Measurements from ENCODE around the gene LCN15. TPM values are rescaled to one million over a fixed set of nuclear protein-coding genes. Genes with fewer than 3 reads are reported as not detected.
A peak's percentile ranks its signal among the peaks of the same experiment; 100 is the strongest.

LCN15 gene
- total and polyA plus RNA-seq, 2 of the 13 experiments (the other 11 are each of a cell fraction or from before 2014, with no cell fraction given): 1.3 to 53.7 TPM

DNA sequence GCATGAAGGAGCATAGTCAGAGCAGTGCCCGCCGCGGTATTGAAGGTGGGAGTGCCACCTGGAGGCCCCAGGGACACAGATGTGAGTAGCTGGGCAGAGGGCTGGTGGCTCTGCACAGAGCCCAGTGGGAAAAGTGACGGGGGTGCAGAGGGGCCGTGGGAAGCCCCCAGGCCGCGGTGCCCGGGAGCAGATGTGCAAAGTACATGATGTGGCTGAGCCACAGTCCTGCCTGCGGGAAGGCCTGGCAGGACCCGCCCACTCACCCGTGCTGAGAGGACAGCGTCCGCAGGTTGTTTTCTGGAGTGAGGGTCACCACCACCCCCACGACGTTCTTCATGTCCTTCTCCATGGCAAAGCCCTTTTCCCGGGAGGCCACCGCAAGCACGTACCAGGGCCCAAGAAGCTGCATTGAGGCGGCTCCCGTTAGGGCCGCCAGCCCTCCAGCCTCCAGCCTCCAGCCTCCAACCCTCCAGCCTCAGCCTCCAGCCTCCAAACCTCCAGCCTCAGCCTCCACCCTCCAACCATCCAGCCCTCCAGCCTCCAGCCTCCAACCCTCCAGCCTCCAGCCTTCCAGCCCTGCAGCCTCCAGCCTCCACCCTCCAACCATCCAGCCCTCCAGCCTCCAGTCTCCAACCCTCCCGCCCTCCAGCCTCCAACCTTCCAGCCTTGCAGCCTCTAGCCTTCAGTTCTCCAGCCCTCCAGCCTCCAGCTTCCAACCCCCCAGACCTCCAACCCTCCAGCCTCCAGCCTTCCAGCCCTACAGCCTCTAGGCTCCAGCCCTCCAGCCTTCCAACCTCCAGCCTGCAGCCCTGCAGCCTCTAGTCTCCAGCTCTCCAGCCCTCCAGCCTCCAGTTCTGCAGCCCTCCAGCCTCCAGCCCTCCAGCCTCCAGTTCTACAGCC, 16.9 kb downstream of the LCN15 start:
- intact Hi-C loops (cut with micrococcal nuclease; ENCODE audit: unreplicated experiment) (no loop called here), in situ Hi-C loops (cut with HindIII; ENCODE audit: extremely low pct_ligation_motif_present, low pct_unique_long_range_greater_than_20kb) (no loop called here)
- 55% methylated on average over 14 of the region's 22 CpGs for WGBS (ENCODE audit: low lambda C conversion rate)
- Histone ChIP-seq H3K9ac (ENCODE audit: insufficient read depth, low read depth, low read length) (no peak overlapping the region), H3K4me1 (ENCODE audit: insufficient read depth, low read length) (peaks cover 4% of the 10 kb centered on the region), H3K27me3 (ENCODE audit: control insufficient read depth in 1 of 2, insufficient read depth in 2 of 2, low read length in 2 of 2) (peaks cover 25 to 68% of the 10 kb centered on the region in 2 experiments; a peak in 4 of 5 replicates), H3K9me3 (ENCODE audit: low read length) (peaks cover 14% of the 10 kb centered on the region), H3K36me3 (replicated peaks in 1 of 2; ENCODE audit: control insufficient read depth in 1 of 2, insufficient read depth in 2 of 2, low read length in 2 of 2) (no peaks in the 10 kb centered on the region), H3K4me2 (ENCODE audit: low read depth, low read length) (no peak overlapping the region), H2AFZ (ENCODE audit: low read length) (no peak overlapping the region), H3K79me2 (ENCODE audit: insufficient read depth, low read length) (no peaks in the 10 kb centered on the region), H3K27ac (ENCODE audit: extremely low read length, insufficient read depth, low read length) (no peak overlapping the region), H4K20me1 (ENCODE audit: insufficient read depth, low read length) (no peaks in the 10 kb centered on the region), H3K4me3 (replicated peaks in 1 of 3; ENCODE audit: insufficient read depth in 1 of 3, low read depth in 2 of 3, low read length in 3 of 3) (no peak overlapping the region)
- BruUV-seq (replicated peaks): no TSS peak
- ATAC-seq (no peak), FAIRE-seq (no peak), DNase-seq (ENCODE audit: low spot score) (no peak)
- ChIA-PET POLR2A (no interaction called here), CTCF (ENCODE audit: low intra/inter-chr PET ratio, low total read pairs) (no interaction called here)
- TF ChIP-seq PCBP1 (IDR thresholded peaks at IDR 0.05; ENCODE audit: borderline replicate concordance, low read depth, low read length) (0 out of 2 replicates have a peak, but pooled peaks have one; percentile 22), ZNF558 (CRISPR knock-in tag; IDR thresholded peaks at IDR 0.05; ENCODE audit: borderline replicate concordance) (no peak), HNRNPL (IDR thresholded peaks at IDR 0.05; ENCODE audit: low read depth, low read length) (0 out of 2 replicates have a peak, but pooled peaks have one; percentile 19)
- TF ChIP-seq, protein P1, sequence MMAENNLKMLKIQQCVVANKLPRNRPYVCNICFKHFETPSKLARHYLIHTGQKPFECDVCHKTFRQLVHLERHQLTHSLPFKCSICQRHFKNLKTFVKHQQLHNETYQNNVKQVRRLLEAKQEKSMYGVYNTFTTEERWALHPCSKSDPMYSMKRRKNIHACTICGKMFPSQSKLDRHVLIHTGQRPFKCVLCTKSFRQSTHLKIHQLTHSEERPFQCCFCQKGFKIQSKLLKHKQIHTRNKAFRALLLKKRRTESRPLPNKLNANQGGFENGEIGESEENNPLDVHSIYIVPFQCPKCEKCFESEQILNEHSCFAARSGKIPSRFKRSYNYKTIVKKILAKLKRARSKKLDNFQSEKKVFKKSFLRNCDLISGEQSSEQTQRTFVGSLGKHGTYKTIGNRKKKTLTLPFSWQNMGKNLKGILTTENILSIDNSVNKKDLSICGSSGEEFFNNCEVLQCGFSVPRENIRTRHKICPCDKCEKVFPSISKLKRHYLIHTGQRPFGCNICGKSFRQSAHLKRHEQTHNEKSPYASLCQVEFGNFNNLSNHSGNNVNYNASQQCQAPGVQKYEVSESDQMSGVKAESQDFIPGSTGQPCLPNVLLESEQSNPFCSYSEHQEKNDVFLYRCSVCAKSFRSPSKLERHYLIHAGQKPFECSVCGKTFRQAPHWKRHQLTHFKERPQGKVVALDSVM (CRISPR knock-in tag; IDR thresholded peaks at IDR 0.05): peak; percentile 91

DNA sequence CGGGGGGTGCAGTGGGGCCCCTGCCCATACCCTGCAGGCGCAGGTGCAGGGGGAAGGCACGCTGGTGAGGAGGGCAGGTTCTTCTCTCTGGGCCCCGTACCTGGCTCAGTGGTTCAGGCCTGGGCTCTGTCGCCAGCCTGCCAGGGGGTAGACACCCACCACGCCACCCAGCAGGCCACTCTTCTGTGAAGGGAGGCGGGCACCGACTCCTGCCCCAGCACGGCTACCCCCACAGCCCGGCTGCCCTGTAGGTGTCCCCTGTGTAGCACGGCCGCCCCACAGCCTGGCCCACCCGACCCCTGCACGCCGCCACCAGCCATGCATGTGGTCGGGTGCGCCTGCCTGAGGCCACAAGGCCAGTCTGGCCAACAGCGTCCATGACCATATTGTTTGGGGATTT, 17.7 kb downstream of the LCN15 start:
- Histone ChIP-seq H3K9me3 (ENCODE audit: low read length) (peaks cover 6% of the 10 kb centered on the region), H3K36me3 (replicated peaks in 1 of 2; ENCODE audit: control insufficient read depth in 1 of 2, insufficient read depth in 2 of 2, low read length in 2 of 2) (no peaks in the 10 kb centered on the region), H3K79me2 (ENCODE audit: insufficient read depth, low read length) (no peaks in the 10 kb centered on the region), H3K27me3 (ENCODE audit: control insufficient read depth in 1 of 2, insufficient read depth in 2 of 2, low read length in 2 of 2) (peaks cover 28 to 71% of the 10 kb centered on the region in 2 experiments), H4K20me1 (ENCODE audit: insufficient read depth, low read length) (no peaks in the 10 kb centered on the region), H3K27ac (ENCODE audit: extremely low read length, insufficient read depth, low read length) (no peak overlapping the region), H3K4me1 (ENCODE audit: insufficient read depth, low read length) (peaks cover 12% of the 10 kb centered on the region), H3K4me3 (replicated peaks in 1 of 3; ENCODE audit: insufficient read depth in 1 of 3, low read depth in 2 of 3, low read length in 3 of 3) (no peak overlapping the region), H2AFZ (ENCODE audit: low read length) (no peak overlapping the region), H3K9ac (ENCODE audit: insufficient read depth, low read depth, low read length) (no peak overlapping the region), H3K4me2 (ENCODE audit: low read depth, low read length) (no peak overlapping the region)
- no TSS peak for BruUV-seq (replicated peaks)
- ChIA-PET POLR2A (no interaction called here), CTCF (ENCODE audit: low intra/inter-chr PET ratio, low total read pairs) (no interaction called here)
- DNase-seq (ENCODE audit: low spot score) (no peak), FAIRE-seq (no peak), ATAC-seq (no peak)
- intact Hi-C loops (cut with micrococcal nuclease; ENCODE audit: unreplicated experiment) (no loop called here), in situ Hi-C loops (cut with HindIII; ENCODE audit: extremely low pct_ligation_motif_present, low pct_unique_long_range_greater_than_20kb) (no loop called here)
- WGBS (ENCODE audit: low lambda C conversion rate): no CpG with 5 or more reads among the region's 18 CpGs
- TF ChIP-seq, protein P2, sequence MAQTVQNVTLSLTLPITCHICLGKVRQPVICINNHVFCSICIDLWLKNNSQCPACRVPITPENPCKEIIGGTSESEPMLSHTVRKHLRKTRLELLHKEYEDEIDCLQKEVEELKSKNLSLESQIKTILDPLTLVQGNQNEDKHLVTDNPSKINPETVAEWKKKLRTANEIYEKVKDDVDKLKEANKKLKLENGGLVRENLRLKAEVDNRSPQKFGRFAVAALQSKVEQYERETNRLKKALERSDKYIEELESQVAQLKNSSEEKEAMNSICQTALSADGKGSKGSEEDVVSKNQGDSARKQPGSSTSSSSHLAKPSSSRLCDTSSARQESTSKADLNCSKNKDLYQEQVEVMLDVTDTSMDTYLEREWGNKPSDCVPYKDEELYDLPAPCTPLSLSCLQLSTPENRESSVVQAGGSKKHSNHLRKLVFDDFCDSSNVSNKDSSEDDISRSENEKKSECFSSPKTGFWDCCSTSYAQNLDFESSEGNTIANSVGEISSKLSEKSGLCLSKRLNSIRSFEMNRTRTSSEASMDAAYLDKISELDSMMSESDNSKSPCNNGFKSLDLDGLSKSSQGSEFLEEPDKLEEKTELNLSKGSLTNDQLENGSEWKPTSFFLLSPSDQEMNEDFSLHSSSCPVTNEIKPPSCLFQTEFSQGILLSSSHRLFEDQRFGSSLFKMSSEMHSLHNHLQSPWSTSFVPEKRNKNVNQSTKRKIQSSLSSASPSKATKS (CRISPR knock-in tag; IDR thresholded peaks at IDR 0.05): no peak
- TF ChIP-seq, protein P3, sequence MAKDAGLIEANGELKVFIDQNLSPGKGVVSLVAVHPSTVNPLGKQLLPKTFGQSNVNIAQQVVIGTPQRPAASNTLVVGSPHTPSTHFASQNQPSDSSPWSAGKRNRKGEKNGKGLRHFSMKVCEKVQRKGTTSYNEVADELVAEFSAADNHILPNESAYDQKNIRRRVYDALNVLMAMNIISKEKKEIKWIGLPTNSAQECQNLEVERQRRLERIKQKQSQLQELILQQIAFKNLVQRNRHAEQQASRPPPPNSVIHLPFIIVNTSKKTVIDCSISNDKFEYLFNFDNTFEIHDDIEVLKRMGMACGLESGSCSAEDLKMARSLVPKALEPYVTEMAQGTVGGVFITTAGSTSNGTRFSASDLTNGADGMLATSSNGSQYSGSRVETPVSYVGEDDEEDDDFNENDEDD (CRISPR knock-in tag; IDR thresholded peaks at IDR 0.05; ENCODE audit: borderline replicate concordance): no peak
- TF ChIP-seq, protein P4, sequence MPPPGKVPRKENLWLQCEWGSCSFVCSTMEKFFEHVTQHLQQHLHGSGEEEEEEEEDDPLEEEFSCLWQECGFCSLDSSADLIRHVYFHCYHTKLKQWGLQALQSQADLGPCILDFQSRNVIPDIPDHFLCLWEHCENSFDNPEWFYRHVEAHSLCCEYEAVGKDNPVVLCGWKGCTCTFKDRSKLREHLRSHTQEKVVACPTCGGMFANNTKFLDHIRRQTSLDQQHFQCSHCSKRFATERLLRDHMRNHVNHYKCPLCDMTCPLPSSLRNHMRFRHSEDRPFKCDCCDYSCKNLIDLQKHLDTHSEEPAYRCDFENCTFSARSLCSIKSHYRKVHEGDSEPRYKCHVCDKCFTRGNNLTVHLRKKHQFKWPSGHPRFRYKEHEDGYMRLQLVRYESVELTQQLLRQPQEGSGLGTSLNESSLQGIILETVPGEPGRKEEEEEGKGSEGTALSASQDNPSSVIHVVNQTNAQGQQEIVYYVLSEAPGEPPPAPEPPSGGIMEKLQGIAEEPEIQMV (CRISPR knock-in tag; IDR thresholded peaks at IDR 0.05; ENCODE audit: low read depth): no peak
- no peak for TF ChIP-seq ZNF292 (CRISPR knock-in tag; IDR thresholded peaks at IDR 0.05; ENCODE audit: borderline replicate concordance, low read depth)
- TF ChIP-seq ZNF891 (CRISPR knock-in tag; IDR thresholded peaks at IDR 0.05): no peak
